ENCODE measurements around the gene STK40.

STK40 gene

GRCh38 chr1:36420409-36420808, 34.7 kb upstream of the STK40 start:
- TF ChIP-seq CTCF (IDR thresholded peaks at IDR 0.05; ENCODE audit: borderline replicate concordance, insufficient read depth, low read depth, low read length): no peak
- no peak overlapping the region for H3K4me3 ChIP-seq (ENCODE audit: low read depth, low read length)

GRCh38 chr1:36419569-36419968, 33.8 kb upstream of the STK40 start:
- TF ChIP-seq CTCF (IDR thresholded peaks at IDR 0.05; ENCODE audit: borderline replicate concordance, insufficient read depth, low read depth, low read length): no peak
- no peak overlapping the region for H3K4me3 ChIP-seq (ENCODE audit: low read depth, low read length)

GRCh38 chr1:36419140-36419539, 33.4 kb upstream of the STK40 start:
- TF ChIP-seq CTCF (IDR thresholded peaks at IDR 0.05; ENCODE audit: borderline replicate concordance, insufficient read depth, low read depth, low read length): no peak
- H3K4me3 ChIP-seq (ENCODE audit: low read depth, low read length): no peak overlapping the region

- no peak overlapping the region for H3K4me3 ChIP-seq (ENCODE audit: low read depth, low read length)
These were observed 32.2 kb upstream of the STK40 start for GRCh38 chr1:36417931-36418330.

GRCh38 chr1:36415661-36416326, 30.1 kb upstream of the STK40 start:
- no peak overlapping the region for H3K4me3 ChIP-seq (ENCODE audit: low read depth, low read length)

More at GRCh38 chr1:36417931-36418330, 32.2 kb upstream of the STK40 start:
- no peak for TF ChIP-seq CTCF (IDR thresholded peaks at IDR 0.05; ENCODE audit: borderline replicate concordance, insufficient read depth, low read depth, low read length)

GRCh38 chr1:36414384-36414783, 28.7 kb upstream of the STK40 start:
- H3K4me3 ChIP-seq (ENCODE audit: low read depth, low read length): no peak overlapping the region
- TF ChIP-seq CTCF (IDR thresholded peaks at IDR 0.05; ENCODE audit: borderline replicate concordance, insufficient read depth, low read depth, low read length): no peak

More at GRCh38 chr1:36415661-36416326, 30.1 kb upstream of the STK40 start:
- no peak for TF ChIP-seq CTCF (IDR thresholded peaks at IDR 0.05; ENCODE audit: borderline replicate concordance, insufficient read depth, low read depth, low read length)

Measured in GM12875 (cell line).